GM23338 (cell line): ENCODE data around the gene GARS1. TPM values are rescaled to one million over a fixed set of nuclear protein-coding genes. Genes with fewer than 3 reads are reported as not detected.

ENCODE experiments used
- ATAC-seq: fragments of 200-7000 bp; cut with Tn5 transposase; 3 replicates; pipeline ENCODE4 v1.9.1; 2020
- DNase-seq: peaks from one replicate; pipeline ENCODE4 v3.0.0-alpha.2; 2015; ENCODE audit warnings: low spot score
- H2AFZ ChIP-seq: fragments of 200-600 bp; sonication (generic); 2 replicates; pipeline ENCODE4 v1.8.0; 2016; ENCODE audit warnings: antibody characterized with exemption, mild to moderate bottlenecking, moderate library complexity
- H3F3A ChIP-seq: fragments of 200-600 bp; sonication (generic); replicated peaks from 2 replicates; pipeline ENCODE4 v1.8.0; 2017; ENCODE audit warnings: antibody characterized with exemption, mixed run types, low read depth
- H3K27ac ChIP-seq: fragments of 200-600 bp; sonication (generic); 2 replicates; pipeline ENCODE4 v1.6.1; 2016; ENCODE audit warnings: low read depth
- H3K27me3 ChIP-seq: fragments of 200-600 bp; sonication (generic); 2 replicates; pipeline ENCODE4 v1.8.0; 2016; ENCODE audit warnings: mild to moderate bottlenecking, mixed run types, moderate library complexity; ENCODE audit not compliant: insufficient read depth
- H3K36me3 ChIP-seq: fragments of 200-600 bp; sonication (generic); 2 replicates; pipeline ENCODE4 v1.8.0; 2016; ENCODE audit warnings: mild to moderate bottlenecking; ENCODE audit not compliant: insufficient read depth
- H3K4me1 ChIP-seq: fragments of 200-600 bp; sonication (generic); 2 replicates; pipeline ENCODE4 v1.8.0; 2016; ENCODE audit warnings: mild to moderate bottlenecking, moderate library complexity; ENCODE audit not compliant: insufficient read depth
- H3K4me2 ChIP-seq: fragments of 200-600 bp; sonication (generic); 2 replicates; pipeline ENCODE4 v1.7.1; 2017; ENCODE audit warnings: mixed run types
- H3K4me3 ChIP-seq: fragments of 200-600 bp; sonication (generic); 2 replicates; pipeline ENCODE4 v1.6.1; 2016; ENCODE audit warnings: mixed run types
- H3K79me2 ChIP-seq: fragments of 200-600 bp; sonication (generic); replicated peaks from 2 replicates; pipeline ENCODE4 v1.8.0; 2017; ENCODE audit warnings: mild to moderate bottlenecking; ENCODE audit not compliant: insufficient read depth
- H3K9me2 ChIP-seq: fragments of 200-600 bp; sonication (generic); 2 replicates; pipeline ENCODE4 v1.8.0; 2017; ENCODE audit not compliant: insufficient read depth
- H4K20me1 ChIP-seq: fragments of 200-600 bp; sonication (generic); replicated peaks from 2 replicates; pipeline ENCODE4 v1.8.0; 2017; ENCODE audit warnings: mild to moderate bottlenecking; ENCODE audit not compliant: insufficient read depth
- H3K27ac Mint-ChIP-seq: 2 replicates; pipeline ENCODE4 v1.8.0; 2020; ENCODE audit warnings: inconsistent platforms, mild to moderate bottlenecking, moderate library complexity, mixed read lengths
- H3K27me3 Mint-ChIP-seq: 3 replicates; pipeline ENCODE4 v1.8.0; 2022; ENCODE audit warnings: low read depth, mild to moderate bottlenecking, moderate library complexity, mixed read lengths, inconsistent platforms; ENCODE audit not compliant: insufficient read depth, poor library complexity
- H3K36me3 Mint-ChIP-seq: 3 replicates; pipeline ENCODE4 v1.8.0; 2021; ENCODE audit warnings: low read depth, mild to moderate bottlenecking, inconsistent platforms, moderate library complexity, mixed read lengths
- H3K4me1 Mint-ChIP-seq: 3 replicates; pipeline ENCODE4 v1.8.0; 2020; ENCODE audit warnings: mild to moderate bottlenecking, inconsistent platforms, mixed read lengths
- H3K4me3 Mint-ChIP-seq: 3 replicates; pipeline ENCODE4 v1.8.0; 2021; ENCODE audit warnings: moderate library complexity, mild to moderate bottlenecking, inconsistent platforms, mixed read lengths
- H3K9me3 Mint-ChIP-seq: 3 replicates; pipeline ENCODE4 v1.8.0; 2020; ENCODE audit warnings: moderate library complexity, mild to moderate bottlenecking, inconsistent platforms, mixed read lengths
- CREB1 ChIP-seq: fragments of 250-450 bp; sonication (Bioruptor Pico); IDR thresholded peaks from 2 replicates; pipeline ENCODE4 v1.5.0; 2020; ENCODE audit warnings: low read depth, mild to moderate bottlenecking, moderate library complexity
- CTCF ChIP-seq, 2 experiments: fragments of 200-600 bp in 1 of 2; sonication (generic) in 1 of 2; conservative IDR thresholded peaks; 2 replicates each; pipeline versions ENCODE4 v1.5.1 to v1.6.1; 2016 to 2017; ENCODE audit warnings: antibody characterized with exemption in 2 of 2, low read depth in 2 of 2, mild to moderate bottlenecking in 2 of 2, moderate library complexity in 1 of 2
- ETS1 ChIP-seq: IDR thresholded peaks from 2 replicates; pipeline ENCODE4 v1.6.1; 2016; ENCODE audit warnings: antibody characterized with exemption
- EZH2phosphoT487 ChIP-seq: fragments of 200-600 bp; sonication (generic); IDR thresholded peaks from one replicate; pipeline ENCODE4 v1.8.1; 2018; ENCODE audit warnings: antibody characterized with exemption; ENCODE audit not compliant: unreplicated experiment
- JUNB ChIP-seq: IDR thresholded peaks from one replicate; pipeline ENCODE4 v1.6.1; 2016; ENCODE audit warnings: antibody characterized with exemption; ENCODE audit not compliant: unreplicated experiment
- STAT1 ChIP-seq: IDR thresholded peaks from one replicate; pipeline ENCODE4 v1.6.1; 2016; ENCODE audit warnings: antibody characterized with exemption; ENCODE audit not compliant: unreplicated experiment
- ZNF331 ChIP-seq: fragments of 250-450 bp; sonication (Bioruptor Pico); IDR thresholded peaks from 2 replicates; pipeline ENCODE4 v1.5.0; 2020; ENCODE audit warnings: low read depth, mild to moderate bottlenecking, moderate library complexity
- polyA plus RNA-seq: library from polyadenylated mRNA; unstranded; fragments of >200 nt; fragmentation: Nextera tagmentation; extraction: Ambion mirVana; gene quantifications from 2 replicates; pipeline ENCODE4 v1.2.1, GENCODE V29; 2016
- total RNA-seq: library from RNA; depleted of rRNA; stranded (reverse); fragments of >200 nt; shearing (Covaris generic); gene quantifications from 2 replicates; pipeline ENCODE4 v1.2.3, GENCODE V29; 2014

The GARS1 gene
- total and polyA plus RNA-seq, 2 experiments from 2014 or later, result 207 to 241 TPM

GRCh38 chr7:30625283-30625682, 30.6 kb downstream of the GARS1 start:
- H3K27ac ChIP-seq, result no peak overlapping the region
- no peaks in the 10 kb centered on the region for H3K4me1 ChIP-seq
- H3F3A ChIP-seq, result no peaks in the 10 kb centered on the region
- no peaks in the 10 kb centered on the region for H3K4me1 Mint-ChIP-seq
- no peaks in the 10 kb centered on the region for H3K9me2 ChIP-seq
- H3K27me3 Mint-ChIP-seq, result no peaks in the 10 kb centered on the region
- TF ChIP-seq STAT1 (no peak), JUNB (no peak), EZH2phosphoT487 (no peak), ETS1 (no peak), CTCF (conservative IDR thresholded peaks at IDR 0.05; ENCODE audit: low read depth in 2 of 2) (peak in 1 of 2 experiments; percentile 31; a peak in 2 of 4 replicates)
- H3K36me3 Mint-ChIP-seq, result peaks cover 98% of the 10 kb centered on the region
- H3K4me3 ChIP-seq, result no peak overlapping the region
- H3K4me2 ChIP-seq, result no peak overlapping the region
- H3K4me3 Mint-ChIP-seq, result no peak overlapping the region
- DNase-seq (no peak), ATAC-seq (no peak)
- no peak overlapping the region for H2AFZ ChIP-seq
- no peaks in the 10 kb centered on the region for H3K27me3 ChIP-seq
- peaks cover 95% of the 10 kb centered on the region for H3K36me3 ChIP-seq
- H3K27ac Mint-ChIP-seq, result no peak overlapping the region
- H3K9me3 Mint-ChIP-seq, result no peaks in the 10 kb centered on the region
- H3K79me2 ChIP-seq, result peaks cover 35% of the 10 kb centered on the region
- H4K20me1 ChIP-seq, result peaks cover 26% of the 10 kb centered on the region

DNA sequence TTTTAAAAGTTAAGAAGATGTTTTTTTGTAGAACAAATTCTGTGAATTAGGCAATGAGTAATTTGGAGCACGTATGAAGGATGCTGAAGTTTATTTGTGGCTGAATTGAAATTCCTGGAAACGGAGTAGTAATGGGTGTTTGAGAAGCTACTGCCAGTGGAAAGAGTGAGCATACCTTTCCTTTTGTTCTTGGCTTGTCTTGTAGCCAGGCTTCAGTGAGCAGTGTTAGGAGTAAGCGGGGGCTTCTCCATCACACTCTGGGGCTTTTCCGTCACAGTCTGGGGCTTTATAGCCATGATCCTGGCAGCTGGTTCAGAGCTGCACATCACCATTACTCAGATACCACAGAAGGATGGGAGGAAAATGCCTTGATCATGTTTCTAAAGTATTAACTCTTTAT, 32.3 kb downstream of the GARS1 start:
- peaks cover 98% of the 10 kb centered on the region for H3K36me3 Mint-ChIP-seq
- Histone ChIP-seq H3K4me3 (no peak overlapping the region), H3K27ac (no peak overlapping the region), H3K79me2 (peaks cover 35% of the 10 kb centered on the region), H2AFZ (no peak overlapping the region), H3K4me2 (no peak overlapping the region), H3K4me1 (no peaks in the 10 kb centered on the region), H4K20me1 (peaks cover 27% of the 10 kb centered on the region), H3K36me3 (peaks cover 94% of the 10 kb centered on the region), H3F3A (0 out of 2 replicates have a peak, but pooled peaks cover 2% of the 10 kb centered on the region), H3K27me3 (no peaks in the 10 kb centered on the region), H3K9me2 (no peaks in the 10 kb centered on the region)
- H3K4me1 Mint-ChIP-seq, result no peaks in the 10 kb centered on the region
- DNase-seq (no peak), ATAC-seq (no peak)
- no peak overlapping the region for H3K27ac Mint-ChIP-seq
- TF ChIP-seq EZH2phosphoT487 (no peak), ETS1 (no peak), ZNF331 (CRISPR knock-in tag) (no peak), CREB1 (CRISPR knock-in tag) (no peak), JUNB (no peak)
- H3K9me3 Mint-ChIP-seq, result no peaks in the 10 kb centered on the region
- H3K4me3 Mint-ChIP-seq, result no peak overlapping the region
- no peaks in the 10 kb centered on the region for H3K27me3 Mint-ChIP-seq
